ENCODE data around the gene ACAD9.

DNA sequence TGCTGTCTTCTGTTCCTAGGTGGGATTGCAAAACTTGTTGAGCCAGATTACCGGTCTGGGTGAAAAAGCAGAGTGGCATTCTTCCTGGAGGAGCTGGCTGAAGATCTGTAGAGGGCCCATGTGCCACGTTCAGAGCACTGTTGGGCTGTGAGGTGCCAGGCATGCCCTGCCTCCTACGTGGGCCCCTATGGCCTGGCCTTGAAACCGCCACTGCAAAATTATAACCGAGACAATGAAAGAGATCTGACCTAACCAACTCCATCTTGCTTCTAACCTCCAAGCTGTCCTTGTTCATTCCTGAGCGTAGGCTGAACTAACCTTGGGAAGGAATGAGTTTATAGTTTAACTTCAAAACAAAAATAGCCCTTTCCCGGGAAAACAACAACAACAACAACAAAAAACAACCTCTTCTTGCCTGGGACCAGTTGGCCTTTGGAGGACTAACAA is 1.4 kb upstream of the ACAD9 start:
- TF ChIP-seq EZH2phosphoT487 (IDR thresholded peaks at IDR 0.05; ENCODE audit: insufficient read depth, low read depth): no peak
- no peak for TF ChIP-seq EZH2 (IDR thresholded peaks at IDR 0.05; ENCODE audit: insufficient read depth, poor library complexity, severe bottlenecking)
